Lower lobe of right lung (tissue), 2 donors: ENCODE measurements around the gene LRRC8B. TPM values are rescaled to one million over a fixed set of nuclear protein-coding genes. Genes with fewer than 3 reads are reported as not detected.

Experiments
- ATAC-seq, 2 donors: fragments of 200-7000 bp; cut with Tn5 transposase; one replicate each; pipeline ENCODE4 v1.9.1; 2020 to 2022; ENCODE audit warnings: mild to moderate bottlenecking in 2 of 2, moderate library complexity in 2 of 2
- DNase-seq: peaks from one replicate; pipeline ENCODE4 v3.0.0-alpha.2; 2020
- H3K27ac ChIP-seq: fragments of 200-600 bp; one replicate; pipeline ENCODE4 v1.8.0; 2022
- H3K27me3 ChIP-seq: fragments of 200-600 bp; one replicate; pipeline ENCODE4 v1.8.0; 2022; ENCODE audit warnings: low read depth
- H3K36me3 ChIP-seq: fragments of 200-600 bp; one replicate; pipeline ENCODE4 v1.8.0; 2022; ENCODE audit warnings: mild to moderate bottlenecking
- H3K4me1 ChIP-seq: fragments of 200-600 bp; one replicate; pipeline ENCODE4 v1.8.0; 2022
- H3K4me3 ChIP-seq: fragments of 200-600 bp; one replicate; pipeline ENCODE4 v1.8.0; 2022; ENCODE audit warnings: mild to moderate bottlenecking
- H3K9me3 ChIP-seq: fragments of 200-600 bp; one replicate; pipeline ENCODE4 v1.8.0; 2022
- CTCF ChIP-seq: fragments of 200-600 bp; IDR thresholded peaks from one replicate; pipeline ENCODE4 v1.8.0; 2022; ENCODE audit warnings: antibody characterized with exemption, mild to moderate bottlenecking
- intact Hi-C: fragments of 100-400 bp; cut with DNase I; formaldehyde crosslinking; loops from one replicate; pipeline ENCODE4 v1.11.0; 2022
- total RNA-seq: library from RNA; stranded (reverse); fragmentation: NEBNext Ultra II Directional; extraction: Animal tissue kit (Norgen Biotek cat#: 25700); gene quantifications from one replicate; pipeline ENCODE4 v1.2.1, GENCODE V29; 2021
- donor health status: DM: no; HTN: yes; CAD: no; lungs with severe emphysema.

Gene LRRC8B
- total RNA-seq, 1 donor from 2014 or later: 16.4 TPM

GRCh38 chr1:89620664-89621063 lies 96.0 kb downstream of the LRRC8B start:
- intact Hi-C loops: loop anchor here (10.0 kb wide), 1 partner anchor 144 kb away; no protein-coding TSS in a partner anchor

GRCh38 chr1:89622895-89623294 lies 98.3 kb downstream of the LRRC8B start:
- Histone ChIP-seq H3K27me3 (no peaks in the 10 kb centered on the region), H3K9me3 (no peaks in the 10 kb centered on the region), H3K36me3 (no peaks in the 10 kb centered on the region), H3K4me3 (no peak overlapping the region), H3K4me1 (no peaks in the 10 kb centered on the region), H3K27ac (no peak overlapping the region)
- TF ChIP-seq CTCF: no peak
- intact Hi-C loops: loop anchor here (10.0 kb wide), 1 partner anchor 142 kb away; no protein-coding TSS in a partner anchor
- no peak for ATAC-seq
- no peak for DNase-seq

More at GRCh38 chr1:89620664-89621063, 96.0 kb downstream of the LRRC8B start:
- H3K4me1 ChIP-seq: no peaks in the 10 kb centered on the region
- no peak overlapping the region for H3K27ac ChIP-seq
- H3K36me3 ChIP-seq: no peaks in the 10 kb centered on the region
- DNase-seq (no peak), ATAC-seq (no peak)
- no peaks in the 10 kb centered on the region for H3K9me3 ChIP-seq
- H3K27me3 ChIP-seq: no peaks in the 10 kb centered on the region
- H3K4me3 ChIP-seq: no peak overlapping the region
- no peak for TF ChIP-seq CTCF

- no peak overlapping the region for H3K27ac ChIP-seq
- H3K27me3 ChIP-seq: no peaks in the 10 kb centered on the region
- no peak for TF ChIP-seq CTCF
- intact Hi-C loops: loop anchor here (10.0 kb wide), 1 partner anchor 140 kb away; no protein-coding TSS in a partner anchor
- no peak for DNase-seq
- H3K36me3 ChIP-seq: no peaks in the 10 kb centered on the region
- no peak overlapping the region for H3K4me3 ChIP-seq
- no peaks in the 10 kb centered on the region for H3K4me1 ChIP-seq
- no peak for ATAC-seq
- no peaks in the 10 kb centered on the region for H3K9me3 ChIP-seq
These were observed 99.7 kb downstream of the LRRC8B start for GRCh38 chr1:89624314-89624713.

- DNase-seq: no peak
- ATAC-seq: no peak
- H3K4me1 ChIP-seq: no peaks in the 10 kb centered on the region
- H3K9me3 ChIP-seq: no peaks in the 10 kb centered on the region
- no peak overlapping the region for H3K27ac ChIP-seq
- no peaks in the 10 kb centered on the region for H3K27me3 ChIP-seq
- H3K36me3 ChIP-seq: no peaks in the 10 kb centered on the region
- intact Hi-C loops: loop anchor here (10.0 kb wide), 1 partner anchor 140 kb away; no protein-coding TSS in a partner anchor
- no peak for TF ChIP-seq CTCF
- H3K4me3 ChIP-seq: no peak overlapping the region
These were observed 100.2 kb downstream of the LRRC8B start for GRCh38 chr1:89624715-89625323.

- Histone ChIP-seq H3K36me3 (no peaks in the 10 kb centered on the region), H3K27ac (no peak overlapping the region), H3K27me3 (no peaks in the 10 kb centered on the region), H3K9me3 (no peaks in the 10 kb centered on the region), H3K4me1 (peaks cover 12% of the 10 kb centered on the region), H3K4me3 (no peak overlapping the region)
- TF ChIP-seq CTCF: no peak
- ATAC-seq (no peak), DNase-seq (no peak)
- intact Hi-C loops: loop anchor here (10.0 kb wide), 1 partner anchor 137 kb away; no protein-coding TSS in a partner anchor
These were observed 103.0 kb downstream of the LRRC8B start for GRCh38 chr1:89627596-89627962.
